Measurements from ENCODE around the gene RSPH6A. TPM values are rescaled to one million over a fixed set of nuclear protein-coding genes. Genes with fewer than 3 reads are reported as not detected.

The RSPH6A gene
- total RNA-seq, 2 donors from 2014 or later = not detected

DNA sequence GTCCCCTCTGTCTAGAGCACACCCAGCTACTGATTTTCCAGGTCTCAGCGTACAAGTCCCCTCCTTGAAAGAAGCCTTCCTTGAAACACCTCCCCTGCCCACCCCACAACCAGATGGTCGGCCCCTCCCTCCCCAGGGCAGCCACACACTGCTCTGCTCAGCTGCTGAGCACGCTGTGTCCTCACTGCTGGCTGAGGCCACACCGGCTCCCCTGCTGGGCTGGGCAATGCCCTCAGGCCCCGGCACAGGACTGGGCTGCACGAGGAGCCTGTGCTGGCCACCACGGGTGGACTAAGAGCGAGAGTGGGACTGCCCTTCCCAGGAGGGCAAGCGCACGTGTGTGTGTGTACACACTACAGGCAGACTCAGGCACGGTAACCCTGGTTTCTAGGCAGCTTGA lies 11.8 kb upstream of the RSPH6A start:
- intact Hi-C loops (cut with DNase I) = no loop called here
- ATAC-seq (no peak), DNase-seq (no peak)

DNA sequence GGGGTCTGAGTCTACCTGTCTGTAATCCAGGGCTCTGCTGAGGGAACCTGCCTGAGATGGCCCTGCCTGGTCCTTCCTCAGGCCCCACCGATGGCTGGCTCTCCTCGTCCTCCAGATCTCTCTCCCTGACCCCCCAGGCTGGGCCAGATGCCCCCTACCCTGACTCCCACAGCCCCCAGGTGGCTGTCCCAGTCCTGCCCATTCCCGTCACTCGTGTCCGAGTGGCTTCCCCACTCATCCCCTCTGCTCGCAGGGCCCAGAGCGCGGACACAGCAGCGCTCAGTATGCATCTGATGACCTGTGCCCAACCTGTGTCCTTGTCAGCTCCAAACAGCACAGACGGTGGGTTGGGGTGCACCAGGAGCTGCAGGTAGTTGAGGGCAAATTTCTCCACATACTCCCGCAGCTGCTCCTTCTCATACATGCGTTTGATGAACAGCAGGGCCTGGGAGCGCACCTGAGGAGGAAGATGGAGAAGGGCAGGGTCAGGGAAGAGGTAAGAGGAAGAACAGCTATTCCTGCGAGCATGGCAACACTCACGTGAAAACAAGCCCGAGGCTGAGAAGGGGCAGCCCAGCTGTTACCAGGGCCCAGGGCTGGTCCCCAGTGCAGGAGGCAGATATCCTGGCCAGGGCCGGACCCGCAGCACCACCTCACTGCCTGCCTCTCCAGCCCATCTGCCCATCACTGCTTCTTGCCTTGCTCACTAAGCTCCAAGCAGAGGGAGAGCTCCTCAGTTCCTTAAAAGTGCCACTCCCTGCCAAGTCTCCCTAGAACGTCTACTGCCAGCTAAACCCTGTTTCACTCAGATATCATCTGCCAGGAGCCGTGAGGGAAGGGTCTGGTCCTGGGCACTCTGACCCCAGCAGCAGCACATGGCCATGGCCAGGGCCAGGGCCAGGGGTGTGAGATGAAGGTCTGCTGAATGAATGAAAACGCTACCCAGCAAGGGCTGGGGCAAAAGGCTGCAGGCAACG lies 11.1 kb upstream of the RSPH6A start:
- no peak for ATAC-seq
- intact Hi-C loops (cut with DNase I) = no loop called here
- DNase-seq = no peak

DNA sequence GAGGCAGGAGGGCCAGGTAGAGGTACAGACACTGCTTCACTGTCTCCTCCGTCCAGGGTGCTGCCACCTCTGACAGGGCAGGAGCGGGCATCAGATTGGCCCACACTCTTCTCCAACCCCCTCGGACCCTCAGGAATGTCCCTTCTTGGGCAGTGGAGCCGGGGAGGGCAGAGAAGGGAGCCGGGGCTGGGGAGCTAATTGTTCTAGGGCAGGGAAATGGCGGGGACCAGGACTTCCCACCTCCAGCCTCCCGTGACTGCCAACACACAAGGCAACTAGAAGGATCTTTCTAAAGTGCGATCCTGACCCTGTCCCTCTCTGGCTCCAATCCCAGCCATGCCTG lies 10.1 kb upstream of the RSPH6A start:
- ATAC-seq = no peak
- intact Hi-C loops (cut with DNase I) = no loop called here

DNA sequence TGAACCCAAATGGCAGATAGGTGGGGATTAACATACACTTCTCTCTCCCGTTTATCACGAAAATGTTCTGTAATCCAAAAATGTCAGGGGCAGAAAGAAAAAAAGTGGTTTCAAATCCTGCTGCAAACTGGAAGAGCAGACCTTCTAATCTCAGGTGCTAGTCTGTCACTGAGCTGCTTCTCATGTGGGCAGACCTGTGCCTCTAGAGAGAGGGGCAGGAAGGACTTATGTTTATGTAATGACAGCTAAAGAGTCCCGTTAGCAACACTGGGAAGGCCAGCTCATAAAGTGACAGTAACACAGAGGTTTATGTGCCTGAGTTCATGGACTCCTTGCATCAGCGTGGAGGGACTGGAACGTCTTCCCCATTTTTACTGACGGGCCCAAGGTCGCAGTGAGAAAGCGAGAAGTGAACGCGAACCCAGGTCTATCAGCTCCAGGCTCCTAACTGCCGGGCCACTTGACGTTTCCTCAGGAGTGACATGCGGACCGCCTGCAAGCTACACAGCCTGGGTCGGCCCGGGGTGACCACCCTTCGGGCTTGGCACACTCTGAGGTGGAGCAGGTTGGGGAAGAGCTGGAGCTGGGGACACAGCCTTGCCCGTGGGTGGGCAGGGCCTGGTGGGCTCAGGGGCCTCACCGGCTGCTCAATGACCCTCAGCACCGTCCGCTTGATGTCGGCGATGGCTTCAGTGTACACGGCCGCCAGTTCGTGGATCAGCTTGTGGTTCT lies 9.6 kb upstream of the RSPH6A start:
- intact Hi-C loops (cut with DNase I) = no loop called here
- DNase-seq = no peak
- ATAC-seq = no peak

More for the DNA sequence above, 10.1 kb upstream of the RSPH6A start:
- DNase-seq = no peak

DNA sequence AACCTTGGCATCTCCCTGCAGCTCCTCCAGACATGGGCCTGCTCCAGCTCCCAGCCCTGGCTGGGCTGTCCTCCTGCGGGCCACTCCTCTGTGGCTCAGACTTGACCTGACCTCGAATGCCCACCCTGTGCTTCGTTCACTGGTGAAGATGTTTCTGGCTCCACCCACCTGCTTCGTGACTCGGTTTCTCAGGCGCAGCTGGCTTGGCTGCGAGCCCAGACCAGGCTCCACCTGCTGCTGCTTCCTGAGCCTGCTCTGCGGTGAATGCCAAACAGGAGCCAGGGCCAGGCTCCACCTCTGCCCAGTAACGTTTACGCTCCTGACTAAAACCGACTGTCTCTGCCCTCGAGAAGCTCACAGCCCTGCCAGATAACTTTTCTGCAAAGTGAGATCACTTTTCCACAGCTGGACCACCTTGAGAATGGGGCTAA lies 8.9 kb upstream of the RSPH6A start:
- DNase-seq (no peak), ATAC-seq (peak in 1 of 2 donors; percentile 53)
- intact Hi-C loops (cut with DNase I) = no loop called here

DNA sequence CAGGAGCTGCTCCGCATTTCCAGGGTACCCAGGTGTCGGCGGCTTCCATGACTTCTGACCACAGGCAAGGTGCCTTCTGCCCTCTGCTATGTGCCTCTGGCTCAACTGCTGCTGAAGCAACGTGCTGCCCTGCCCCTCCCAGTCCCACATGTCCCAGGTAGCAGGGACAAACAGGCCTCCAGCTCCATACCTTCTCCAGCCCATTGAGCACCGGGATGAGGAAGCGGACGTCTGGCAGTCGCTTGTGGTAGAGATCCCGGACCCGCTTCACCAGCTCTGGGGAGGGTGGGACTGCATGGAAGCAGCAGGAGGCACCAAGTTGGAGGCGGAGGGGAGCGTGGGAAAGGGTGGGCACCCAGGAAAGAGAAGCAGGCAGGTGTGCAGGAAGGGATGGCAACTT lies 8.1 kb upstream of the RSPH6A start:
- no peak for DNase-seq
- intact Hi-C loops (cut with DNase I) = no loop called here

DNA sequence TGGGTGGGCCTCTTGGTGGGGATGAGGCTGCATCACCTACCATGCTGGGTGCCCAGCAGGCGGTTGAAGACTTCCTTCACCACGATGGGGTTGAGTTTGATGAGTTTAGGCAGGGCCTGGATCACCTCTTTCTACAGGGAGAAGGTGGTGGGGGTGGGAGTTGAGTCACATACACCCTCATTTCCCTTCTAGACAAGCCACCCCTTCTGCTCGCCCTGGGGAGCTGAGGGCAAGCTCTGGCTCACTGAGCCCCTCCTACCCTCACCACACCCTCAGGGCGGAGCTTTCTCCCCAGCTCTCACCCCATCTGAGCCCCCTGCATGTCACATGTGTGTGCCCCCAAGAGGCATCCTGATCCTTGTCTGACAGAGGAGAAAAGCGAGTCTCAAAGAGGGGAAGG lies 7.6 kb upstream of the RSPH6A start:
- intact Hi-C loops (cut with DNase I) = no loop called here
- no peak for DNase-seq
- no peak for ATAC-seq

More for the DNA sequence above, 8.1 kb upstream of the RSPH6A start:
- no peak for ATAC-seq

DNA sequence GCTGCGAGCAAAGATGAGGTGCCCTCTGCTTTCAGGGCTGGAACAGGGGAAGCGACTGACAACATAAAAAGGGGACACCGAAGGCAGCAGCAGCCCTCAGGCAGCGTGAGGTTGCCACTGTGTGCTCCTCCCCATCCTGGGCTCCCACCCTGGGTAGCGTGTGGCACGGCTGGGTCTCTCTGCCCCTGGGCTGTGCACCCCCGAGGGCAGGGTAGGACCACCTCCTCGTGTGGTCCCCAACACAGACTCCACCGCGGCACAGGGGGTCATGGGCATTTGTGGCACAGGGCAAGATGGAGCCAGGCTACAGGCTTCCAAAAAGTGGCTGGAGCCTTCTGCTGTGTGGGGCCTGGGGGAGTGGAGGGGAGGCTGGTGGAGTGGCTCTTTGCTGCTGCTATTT lies 6.5 kb upstream of the RSPH6A start:
- ATAC-seq = no peak
- intact Hi-C loops (cut with DNase I) = no loop called here
- no peak for DNase-seq

DNA sequence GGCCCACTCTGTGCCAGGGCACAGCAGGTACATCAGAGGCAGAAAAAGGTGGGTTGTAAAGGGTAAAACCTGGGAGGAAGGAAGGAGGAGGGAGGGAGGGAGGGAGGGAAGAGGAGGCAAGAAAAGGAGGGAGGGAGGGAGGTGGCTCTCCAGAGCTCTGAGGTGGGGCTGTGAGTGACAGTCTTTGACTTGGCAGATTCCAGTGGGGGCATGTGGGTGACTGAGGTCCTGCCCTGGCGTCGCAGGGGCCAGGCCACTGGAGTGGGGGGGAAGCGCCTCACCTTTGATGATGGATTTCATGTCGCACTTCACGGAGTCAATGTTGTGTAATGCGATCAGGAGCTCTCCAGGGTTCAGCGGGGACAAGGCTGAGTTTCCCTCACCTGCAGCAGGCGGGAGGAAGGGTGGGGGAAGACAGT lies 6.0 kb upstream of the RSPH6A start:
- DNase-seq (no peak), ATAC-seq (no peak)
- intact Hi-C loops (cut with DNase I) = no loop called here

DNA sequence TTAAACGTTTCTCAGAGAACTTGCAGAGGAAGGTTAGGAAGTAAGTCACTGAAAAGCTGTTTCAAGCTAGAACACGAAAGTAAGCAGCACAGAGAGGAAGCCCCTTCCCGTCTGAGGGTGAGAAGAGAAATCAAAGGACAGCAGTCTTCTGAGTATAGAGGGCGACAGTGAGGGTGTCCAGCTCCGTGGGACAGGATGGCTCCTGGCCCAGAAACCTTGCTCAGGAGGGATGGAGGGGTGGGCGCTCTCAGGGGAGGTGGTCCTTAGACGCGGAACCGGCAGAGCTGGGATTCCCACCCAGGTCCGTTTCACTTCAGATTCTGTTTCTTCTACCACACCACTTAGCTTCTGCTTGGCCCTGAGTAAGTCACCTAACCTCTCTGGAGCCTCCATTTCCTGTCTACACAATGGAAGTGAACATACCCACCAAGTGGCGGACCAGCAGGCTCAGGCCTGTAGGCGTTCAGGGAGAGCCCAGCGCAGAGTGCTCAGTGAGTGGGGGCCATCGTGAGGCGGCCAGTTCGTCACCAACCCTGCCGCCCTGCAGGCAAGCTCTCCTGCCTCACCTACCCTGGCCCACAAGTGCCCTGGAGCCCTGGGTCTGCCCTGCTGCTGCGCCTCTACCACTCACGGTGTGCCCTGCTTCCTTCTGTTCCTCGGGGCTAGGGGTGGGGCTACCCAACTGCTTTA lies 5.5 kb upstream of the RSPH6A start:
- intact Hi-C loops (cut with DNase I) = no loop called here
- DNase-seq (no peak), ATAC-seq (no peak)

DNA sequence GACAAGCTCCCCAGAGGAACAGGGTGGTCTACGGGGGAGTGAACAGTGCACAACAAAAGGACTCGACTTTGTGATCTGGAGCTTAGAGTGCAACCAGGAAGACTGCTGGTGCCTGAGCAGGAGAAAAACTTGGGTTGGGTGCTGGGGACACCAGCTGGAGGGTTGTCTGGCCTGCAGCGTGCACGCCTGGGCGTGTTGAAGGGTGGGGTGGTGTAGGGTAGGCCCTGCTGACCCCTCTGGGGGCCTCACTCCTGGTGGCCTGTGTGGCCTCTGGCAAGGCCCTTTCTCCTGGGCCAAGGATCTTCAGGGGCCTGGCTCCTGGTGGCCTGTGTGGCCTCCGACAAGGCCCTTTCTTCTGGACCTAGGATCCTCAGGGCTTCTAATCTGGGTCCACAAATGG lies 4.7 kb upstream of the RSPH6A start:
- intact Hi-C loops (cut with DNase I) = no loop called here

DNA sequence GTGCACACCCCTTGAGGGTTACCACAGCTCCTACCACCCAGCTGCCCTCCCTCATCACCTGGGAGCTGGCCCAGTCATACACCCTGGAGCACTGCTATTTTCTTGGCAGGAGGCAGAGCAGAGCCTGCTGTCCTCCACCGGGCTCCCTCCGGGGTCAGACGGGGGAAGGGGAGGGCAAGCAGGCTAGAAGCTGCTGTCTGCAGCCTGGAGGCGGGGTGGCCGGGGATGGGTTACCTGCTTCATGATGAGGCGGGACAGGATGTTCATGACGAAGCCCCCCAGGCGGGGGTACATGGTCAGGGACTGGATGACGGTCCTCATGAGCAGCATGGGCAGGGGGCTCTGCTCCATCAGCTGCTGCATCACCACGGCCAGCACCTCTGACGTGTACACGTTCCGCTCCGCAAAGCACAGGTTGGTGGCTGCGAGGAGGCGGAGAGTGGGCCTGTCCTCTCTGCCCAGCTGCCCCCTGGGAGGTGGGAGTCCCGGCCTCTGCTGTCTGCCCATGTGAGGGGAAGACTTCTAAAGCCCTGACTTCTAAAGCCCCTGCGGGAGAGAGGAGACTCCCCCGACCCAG lies 2.7 kb upstream of the RSPH6A start:
- intact Hi-C loops (cut with DNase I) = no loop called here
- DNase-seq (no peak), ATAC-seq (peak in 1 of 2 donors; percentile 2)

More for the DNA sequence above, 4.7 kb upstream of the RSPH6A start:
- ATAC-seq = no peak
- DNase-seq = no peak

DNA sequence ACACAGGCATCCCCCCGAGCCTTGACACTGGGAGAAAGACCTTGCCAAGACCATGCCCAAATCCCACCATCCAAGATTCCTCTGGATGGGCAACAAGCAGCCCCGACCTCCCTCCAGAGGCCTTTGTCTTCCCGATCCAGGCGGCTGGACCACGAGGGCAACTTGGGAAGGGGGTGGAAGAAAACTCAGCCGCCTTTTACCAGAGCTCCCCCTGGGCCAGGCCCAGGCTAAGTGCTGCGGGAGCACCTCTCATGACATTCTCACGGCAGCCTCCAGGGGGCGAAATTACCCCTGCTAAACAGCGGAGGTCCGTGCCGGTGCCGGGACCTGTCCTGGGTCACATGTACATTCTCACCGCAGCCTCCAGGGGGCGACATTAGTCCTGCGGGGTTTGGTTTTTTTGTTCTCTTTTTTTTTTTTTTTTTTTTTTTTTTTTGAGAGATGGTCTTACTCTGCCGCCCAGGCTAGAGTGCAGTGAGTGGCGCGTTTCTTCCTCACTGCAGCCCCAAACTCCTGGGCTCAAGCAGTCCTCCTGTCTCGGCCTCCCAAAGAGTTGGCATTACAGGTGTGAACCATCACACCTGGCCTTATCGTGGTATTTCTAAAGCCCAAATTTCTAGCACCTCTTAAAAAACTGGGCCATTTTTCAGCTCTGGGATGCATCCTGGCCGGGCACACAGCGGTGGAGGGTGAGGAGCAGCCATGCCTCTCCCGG lies 2.1 kb upstream of the RSPH6A start:
- intact Hi-C loops (cut with DNase I) = no loop called here
- DNase-seq (peak; percentile 94), ATAC-seq (peak; percentile 86 to 92)

DNA sequence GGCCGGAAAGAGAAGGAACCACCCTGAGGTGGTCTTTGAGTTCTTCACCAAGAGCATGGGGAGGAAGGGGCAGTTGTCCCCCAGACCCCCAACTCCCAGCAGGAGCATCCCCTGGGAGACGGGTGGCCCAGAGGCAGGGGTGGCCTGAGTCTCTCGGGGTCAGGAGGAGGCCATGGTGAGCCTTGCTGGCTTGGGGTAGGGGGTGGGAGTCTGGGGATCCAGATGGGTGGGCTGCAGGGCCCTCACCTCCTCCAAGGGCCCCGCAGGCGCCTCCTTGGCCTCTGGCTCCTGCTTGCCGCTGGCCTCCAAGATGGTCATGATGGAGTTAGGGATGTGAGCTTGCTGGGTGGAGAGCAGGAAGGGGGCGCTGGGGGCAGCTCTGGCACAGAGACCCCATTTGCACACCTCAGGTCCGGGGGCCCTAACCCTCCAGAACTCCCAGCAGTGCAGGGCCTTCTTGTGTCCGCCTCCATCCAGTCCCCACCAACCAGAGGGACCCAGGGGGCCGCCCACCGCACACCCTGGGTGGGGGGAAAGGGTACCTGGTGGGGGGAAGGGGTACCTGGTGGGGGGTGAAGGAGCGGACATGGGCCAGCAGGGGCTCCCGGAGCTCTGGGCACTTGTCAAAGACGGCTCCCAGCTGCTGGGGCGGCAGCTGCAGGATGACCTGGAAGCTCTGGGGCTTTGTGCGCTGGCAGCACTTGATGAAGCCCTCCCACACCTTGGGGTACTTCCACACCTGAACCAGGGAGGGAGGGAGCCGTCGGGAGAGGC lies 1.3 kb upstream of the RSPH6A start:
- intact Hi-C loops (cut with DNase I) = no loop called here
- DNase-seq (no peak), ATAC-seq (peak in 1 of 2 donors; percentile 11)

DNA sequence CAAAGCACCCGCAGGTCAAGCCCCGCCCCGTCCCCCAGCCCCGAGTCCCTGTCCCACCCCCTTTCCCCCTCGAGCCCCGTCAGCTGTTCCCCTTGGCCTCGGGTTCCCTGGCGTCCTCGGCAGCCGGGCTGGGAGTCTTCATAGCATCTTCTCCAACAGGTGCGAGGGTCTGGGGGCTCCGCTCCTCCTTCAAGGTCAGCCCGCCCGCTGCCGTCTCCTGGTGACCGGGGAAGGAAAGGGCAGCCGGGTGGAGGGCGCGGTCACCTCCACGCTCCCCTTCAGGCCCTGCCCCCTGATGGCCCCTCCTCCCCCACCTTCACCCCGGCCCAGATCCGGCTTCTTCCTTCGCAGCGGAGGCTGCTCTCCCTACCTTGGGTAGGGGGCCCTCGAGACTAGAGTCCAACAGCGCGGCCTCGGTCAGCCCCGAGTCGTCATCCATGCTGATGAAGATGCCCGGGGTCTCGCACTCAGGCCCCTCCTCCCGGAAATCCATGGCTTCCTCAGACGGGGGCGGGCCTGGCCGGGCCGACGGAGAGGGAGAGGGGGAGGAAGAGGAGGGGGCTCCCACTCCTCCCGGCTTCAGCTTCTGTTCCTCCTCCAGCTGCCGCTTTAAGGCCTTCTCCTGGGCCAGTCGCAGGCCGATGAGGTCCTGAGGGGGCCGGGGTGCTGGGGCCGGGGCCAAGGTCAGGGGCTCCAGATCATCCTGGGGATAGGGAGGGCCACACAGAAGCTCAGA lies 541 bp upstream of the RSPH6A start:
- intact Hi-C loops (cut with DNase I) = no loop called here
- no peak for DNase-seq
- ATAC-seq = peak; percentile 29 to 31

DNA sequence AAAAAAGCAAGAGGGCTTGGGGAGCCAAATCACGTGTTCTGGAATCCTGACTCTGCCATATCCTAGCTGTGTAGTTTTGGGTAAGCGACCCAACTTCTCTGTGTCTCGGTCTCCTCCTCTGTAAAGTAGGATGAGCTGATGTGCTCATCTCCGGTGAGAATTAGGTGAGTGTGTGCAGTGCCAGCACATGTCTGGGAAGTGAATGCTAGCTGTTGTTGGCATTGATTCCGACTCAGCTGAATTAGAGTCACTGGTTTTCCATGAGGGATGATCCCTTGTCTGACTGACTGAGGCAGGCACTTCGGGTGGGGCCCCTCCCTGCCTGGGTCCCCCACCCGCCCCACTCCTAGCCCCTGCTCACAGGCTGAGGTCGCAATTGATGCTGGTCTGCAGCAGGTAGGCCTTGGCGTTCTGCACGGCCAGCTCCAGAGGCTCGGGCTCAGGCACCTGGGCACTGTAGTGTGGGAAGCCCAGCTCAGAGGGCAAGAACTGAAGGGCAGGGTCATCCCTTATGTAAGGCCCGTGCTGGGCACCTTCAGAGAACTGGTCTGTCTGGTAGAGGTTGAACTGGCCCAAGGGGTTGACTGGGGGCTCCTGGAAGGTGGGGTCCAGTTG lies 835 bp downstream of the RSPH6A start:
- ATAC-seq (no peak), DNase-seq (no peak)
- intact Hi-C loops (cut with DNase I) = no loop called here

DNA sequence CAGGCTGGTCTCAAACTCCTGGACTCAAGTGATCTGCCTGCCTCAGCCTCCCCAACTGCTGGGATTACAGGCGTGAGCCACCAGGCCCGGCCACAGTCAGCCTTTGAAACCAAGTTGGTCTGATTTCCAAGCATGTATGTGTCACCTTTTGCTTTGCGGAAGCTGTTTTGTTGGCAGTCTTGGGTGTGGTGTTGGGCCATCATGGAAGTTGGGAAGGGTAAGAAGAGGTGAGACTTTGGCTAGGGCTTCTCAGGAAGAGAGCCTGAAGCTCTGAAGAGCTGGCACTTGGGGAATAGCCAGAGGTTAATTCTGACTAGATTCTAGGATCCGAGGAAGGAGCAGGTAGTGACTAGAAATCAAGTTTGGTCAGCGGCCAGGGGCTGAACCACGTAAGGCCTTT lies 2.8 kb downstream of the RSPH6A start:
- intact Hi-C loops (cut with DNase I) = no loop called here
- DNase-seq (no peak), ATAC-seq (no peak)

All from left cardiac atrium (tissue), 4 donors.